AG04450 (cell line): ENCODE measurements around the gene MFSD2A. TPM values are rescaled to one million over a fixed set of nuclear protein-coding genes. Genes with fewer than 3 reads are reported as not detected.
"Not testable (repeated sequence)": the region's sequence is repeated elsewhere in the genome, so short reads cannot be mapped to it uniquely, and the experiment has no call there.

Source experiments
- CTCF ChIA-PET: fragments of 300-600, 350-600 bp; formaldehyde crosslinking; extraction: SDS; loops from one replicate; lab custom pipeline; 2022; ENCODE audit warnings: antibody characterized with exemption, inconsistent platforms; lab: Charles Lee
- POLR2A ChIA-PET: fragments of 350-600 bp; formaldehyde crosslinking; extraction: SDS; loops from one replicate; lab custom pipeline; 2021; ENCODE audit warnings: antibody characterized with exemption, inconsistent platforms; lab: Yijun Ruan, JAX
- DNase-seq: peaks from one replicate; pipeline ENCODE4 v3.0.0-alpha.2; 2011; ENCODE audit warnings: low read depth, low spot score
- H3K27ac ChIP-seq: one replicate; pipeline ENCODE4 v1.5.1; 2012; ENCODE audit warnings: low read depth, low read length, control low read depth
- H3K27me3 ChIP-seq: one replicate; pipeline ENCODE4 v1.6.0; 2012; ENCODE audit warnings: low read length; ENCODE audit not compliant: control insufficient read depth, insufficient read depth
- H3K4me3 ChIP-seq: 2 replicates; pipeline ENCODE4 v1.5.1; 2011; ENCODE audit warnings: mild to moderate bottlenecking, low read depth, low read length, control low read depth
- H3K9me3 ChIP-seq: 2 replicates; pipeline ENCODE4 v1.5.1; 2012; ENCODE audit warnings: low read length; ENCODE audit not compliant: control insufficient read depth, insufficient read depth
- CTCF ChIP-seq: IDR thresholded peaks from 2 replicates; pipeline ENCODE4 v1.5.1; 2011; ENCODE audit warnings: low read depth, low read length, control low read depth, inconsistent platforms
- polyA plus RNA-seq: library from polyadenylated mRNA; depleted of rRNA; stranded (reverse); fragments of >200 nt; gene quantifications from 2 replicates; pipeline ENCODE4 v1.2.3, GENCODE V29; 2011

MFSD2A gene
- polyA plus RNA-seq, 1 experiment, result 1.6 TPM

- ChIA-PET POLR2A (no interaction called here), CTCF (interaction anchor here (0.7 to 1.9 kb wide), 5 partner anchors 8 to 165 kb away, joined by 3 to 8 read pairs (median 4); no protein-coding TSS in a partner anchor)
- H3K9me3 ChIP-seq, result no peaks in the 10 kb centered on the region
- no peaks in the 10 kb centered on the region for H3K27me3 ChIP-seq
- peak overlapping the region; percentile 71 for H3K27ac ChIP-seq
- no peak for DNase-seq
- no peak for TF ChIP-seq CTCF
- no peak overlapping the region for H3K4me3 ChIP-seq
Measured at GRCh38 chr1:39981385-39981784, 26.4 kb downstream of the MFSD2A start.

- peak; percentile 71 for DNase-seq
- Histone ChIP-seq H3K27ac (peak overlapping the region; percentile 71), H3K9me3 (no peaks in the 10 kb centered on the region), H3K27me3 (no peaks in the 10 kb centered on the region), H3K4me3 (no peak overlapping the region)
- POLR2A ChIA-PET, result interaction anchor here (0.6 kb wide), 1 partner anchor 11 kb away, joined by 5 read pairs; no protein-coding TSS in a partner anchor
- no peak for TF ChIP-seq CTCF
- CTCF ChIA-PET, result interaction anchor here (0.7 to 1.9 kb wide), 5 partner anchors 8 to 166 kb away, joined by 3 to 8 read pairs (median 4); no protein-coding TSS in a partner anchor
Measured at GRCh38 chr1:39981945-39982344, 27.0 kb downstream of the MFSD2A start.

GRCh38 chr1:39984480-39984879, 29.5 kb downstream of the MFSD2A start:
- H3K27me3 ChIP-seq, DNase-seq, POLR2A ChIA-PET, H3K9me3 ChIP-seq, H3K4me3 ChIP-seq, H3K27ac ChIP-seq: not testable (repeated sequence)
- CTCF ChIA-PET, result interaction anchor here (0.7 to 3.4 kb wide), 3 partner anchors 11 to 397 kb away, joined by 3 to 18 read pairs (median 3); no protein-coding TSS in a partner anchor

GRCh38 chr1:39984951-39985350, 30.0 kb downstream of the MFSD2A start:
- DNase-seq, result no peak
- ChIA-PET CTCF (interaction anchor here (0.7 to 3.4 kb wide), 3 partner anchors 9 to 47 kb away, joined by 5 to 18 read pairs (median 6); no protein-coding TSS in a partner anchor), POLR2A (no interaction called here)
- H3K9me3 ChIP-seq, result no peaks in the 10 kb centered on the region
- no peak overlapping the region for H3K27ac ChIP-seq
- no peak overlapping the region for H3K4me3 ChIP-seq
- no peak for TF ChIP-seq CTCF
- no peaks in the 10 kb centered on the region for H3K27me3 ChIP-seq

GRCh38 chr1:39987869-39988268, 32.9 kb downstream of the MFSD2A start:
- Histone ChIP-seq H3K9me3 (no peaks in the 10 kb centered on the region), H3K27ac (no peak overlapping the region), H3K4me3 (no peak overlapping the region), H3K27me3 (no peaks in the 10 kb centered on the region)
- ChIA-PET CTCF (interaction anchor here (0.8 kb wide), 1 partner anchor 44 kb away, joined by 3 read pairs; no protein-coding TSS in a partner anchor), POLR2A (no interaction called here)
- no peak for TF ChIP-seq CTCF
- DNase-seq, result no peak
